Adipocyte (in vitro differentiated cells): ENCODE measurements around the gene MNAT1.
"Not testable (repeated sequence)": the region's sequence is repeated elsewhere in the genome, so short reads cannot be mapped to it uniquely, and the experiment has no call there.

ENCODE experiments used
- DNase-seq: peaks from one replicate; pipeline ENCODE4 v3.0.0-alpha.2; 2015; ENCODE audit warnings: low read depth
- H3K27me3 ChIP-seq: replicated peaks from 2 replicates; pipeline ENCODE4 v1.7.0; 2013; ENCODE audit warnings: mild to moderate bottlenecking, low read length, moderate library complexity; ENCODE audit not compliant: control insufficient read depth, insufficient read depth
- H3K36me3 ChIP-seq: 2 replicates; pipeline ENCODE4 v1.7.0; 2013; ENCODE audit warnings: low read length, mild to moderate bottlenecking, moderate library complexity; ENCODE audit not compliant: control insufficient read depth, insufficient read depth, severe bottlenecking
- H3K4me1 ChIP-seq: 2 replicates; pipeline ENCODE4 v1.7.0; 2013; ENCODE audit warnings: mild to moderate bottlenecking, low read length, moderate library complexity; ENCODE audit not compliant: control insufficient read depth, insufficient read depth
- H3K4me3 ChIP-seq: 2 replicates; pipeline ENCODE4 v1.7.0; 2013; ENCODE audit warnings: mild to moderate bottlenecking, low read length, moderate library complexity
- H3K9ac ChIP-seq: 2 replicates; pipeline ENCODE4 v1.7.0; 2013; ENCODE audit warnings: mild to moderate bottlenecking, low read length, moderate library complexity
- H3K9me3 ChIP-seq: 2 replicates; pipeline ENCODE4 v1.7.0; 2013; ENCODE audit warnings: mild to moderate bottlenecking, low read length, moderate library complexity; ENCODE audit not compliant: control insufficient read depth

Gene MNAT1

GRCh38 chr14:60890636-60891035 is 156.1 kb downstream of the MNAT1 start:
- H3K9ac ChIP-seq, H3K4me1 ChIP-seq, H3K9me3 ChIP-seq, H3K27me3 ChIP-seq, H3K4me3 ChIP-seq, DNase-seq, H3K36me3 ChIP-seq: not testable (repeated sequence)

GRCh38 chr14:60893911-60894310 is 159.3 kb downstream of the MNAT1 start:
- H3K9ac ChIP-seq, result no peak overlapping the region
- H3K27me3 ChIP-seq, result no peaks in the 10 kb centered on the region
- no peaks in the 10 kb centered on the region for H3K4me1 ChIP-seq
- H3K36me3 ChIP-seq, result peaks cover 3% of the 10 kb centered on the region
- H3K4me3 ChIP-seq, result no peak overlapping the region
- H3K9me3 ChIP-seq, result no peaks in the 10 kb centered on the region
- DNase-seq, result no peak

- peak; percentile 36 for DNase-seq
- H3K36me3 ChIP-seq, result no peaks in the 10 kb centered on the region
- H3K9ac ChIP-seq, result no peak overlapping the region
- H3K4me1 ChIP-seq, result peaks cover 8% of the 10 kb centered on the region
- no peak overlapping the region for H3K4me3 ChIP-seq
- H3K9me3 ChIP-seq, result no peaks in the 10 kb centered on the region
- no peaks in the 10 kb centered on the region for H3K27me3 ChIP-seq
These were observed 169.8 kb downstream of the MNAT1 start for GRCh38 chr14:60904381-60904780.

- no peaks in the 10 kb centered on the region for H3K9me3 ChIP-seq
- peaks cover 8% of the 10 kb centered on the region for H3K4me1 ChIP-seq
These were observed 171.4 kb downstream of the MNAT1 start for GRCh38 chr14:60905923-60906322.

GRCh38 chr14:60915781-60916180 is 181.2 kb downstream of the MNAT1 start:
- no peak overlapping the region for H3K4me3 ChIP-seq
- no peaks in the 10 kb centered on the region for H3K36me3 ChIP-seq
- no peaks in the 10 kb centered on the region for H3K9me3 ChIP-seq
- DNase-seq, result no peak
- no peak overlapping the region for H3K9ac ChIP-seq
- no peaks in the 10 kb centered on the region for H3K27me3 ChIP-seq
- H3K4me1 ChIP-seq, result no peaks in the 10 kb centered on the region

More at GRCh38 chr14:60905923-60906322, 171.4 kb downstream of the MNAT1 start:
- no peaks in the 10 kb centered on the region for H3K27me3 ChIP-seq
- H3K4me3 ChIP-seq, result no peak overlapping the region
- DNase-seq, result no peak
- H3K9ac ChIP-seq, result no peak overlapping the region
- H3K36me3 ChIP-seq, result no peaks in the 10 kb centered on the region

- no peak overlapping the region for H3K9ac ChIP-seq
- no peaks in the 10 kb centered on the region for H3K27me3 ChIP-seq
- no peak overlapping the region for H3K4me3 ChIP-seq
- DNase-seq, result no peak
- H3K9me3 ChIP-seq, result no peaks in the 10 kb centered on the region
- no peaks in the 10 kb centered on the region for H3K36me3 ChIP-seq
- H3K4me1 ChIP-seq, result no peaks in the 10 kb centered on the region
These were observed 187.5 kb downstream of the MNAT1 start for GRCh38 chr14:60922050-60922449.

- Histone ChIP-seq H3K4me3 (no peak overlapping the region), H3K9me3 (no peaks in the 10 kb centered on the region), H3K4me1 (no peaks in the 10 kb centered on the region), H3K27me3 (no peaks in the 10 kb centered on the region), H3K9ac (no peak overlapping the region), H3K36me3 (no peaks in the 10 kb centered on the region)
- no peak for DNase-seq
These were observed 190.7 kb downstream of the MNAT1 start for GRCh38 chr14:60925286-60925685.

GRCh38 chr14:60926002-60926401 is 191.4 kb downstream of the MNAT1 start:
- Histone ChIP-seq H3K4me3 (no peak overlapping the region), H3K36me3 (no peaks in the 10 kb centered on the region), H3K27me3 (no peaks in the 10 kb centered on the region), H3K9me3 (no peaks in the 10 kb centered on the region), H3K9ac (no peak overlapping the region), H3K4me1 (no peaks in the 10 kb centered on the region)
- no peak for DNase-seq

- H3K4me1 ChIP-seq, result no peaks in the 10 kb centered on the region
- H3K27me3 ChIP-seq, result no peaks in the 10 kb centered on the region
- no peak overlapping the region for H3K9ac ChIP-seq
- DNase-seq, result no peak
- H3K4me3 ChIP-seq, result no peak overlapping the region
- H3K36me3 ChIP-seq, result no peaks in the 10 kb centered on the region
- H3K9me3 ChIP-seq, result no peaks in the 10 kb centered on the region
These were observed 196.7 kb downstream of the MNAT1 start for GRCh38 chr14:60931218-60931617.

GRCh38 chr14:60933920-60934655 is 199.5 kb downstream of the MNAT1 start:
- H3K4me3 ChIP-seq, result no peak overlapping the region
- H3K4me1 ChIP-seq, result no peaks in the 10 kb centered on the region
- no peak for DNase-seq
- H3K9ac ChIP-seq, result no peak overlapping the region
- H3K9me3 ChIP-seq, result no peaks in the 10 kb centered on the region
- no peaks in the 10 kb centered on the region for H3K36me3 ChIP-seq
- H3K27me3 ChIP-seq, result no peaks in the 10 kb centered on the region

GRCh38 chr14:60935319-60935718 is 200.8 kb downstream of the MNAT1 start:
- DNase-seq, result peak; percentile 64
- Histone ChIP-seq H3K9ac (no peak overlapping the region), H3K9me3 (no peaks in the 10 kb centered on the region), H3K4me1 (no peaks in the 10 kb centered on the region), H3K4me3 (no peak overlapping the region), H3K36me3 (no peaks in the 10 kb centered on the region), H3K27me3 (no peaks in the 10 kb centered on the region)

GRCh38 chr14:60943637-60944032 is 209.1 kb downstream of the MNAT1 start:
- H3K9me3 ChIP-seq, result no peaks in the 10 kb centered on the region
- peaks cover 3% of the 10 kb centered on the region for H3K36me3 ChIP-seq
- peaks cover 8% of the 10 kb centered on the region for H3K4me1 ChIP-seq
- H3K9ac ChIP-seq, result no peak overlapping the region
- no peaks in the 10 kb centered on the region for H3K27me3 ChIP-seq
- DNase-seq, result no peak
- H3K4me3 ChIP-seq, result no peak overlapping the region
